Keratinocyte (primary cell): ENCODE measurements around the gene WNT1. TPM values are rescaled to one million over a fixed set of nuclear protein-coding genes. Genes with fewer than 3 reads are reported as not detected.

Experiments
- DNase-seq: peaks from one replicate; pipeline ENCODE4 v3.0.0-alpha.2; 2011; ENCODE audit warnings: low read depth, missing footprints, low spot score
- FAIRE-seq: peaks from 2 replicates; lab custom pipeline; 2011; peaks lifted over from hg19 to GRCh38; lab: Jason Lieb, UNC
- H2AFZ ChIP-seq: 2 replicates; pipeline ENCODE4 v1.6.0; 2012; ENCODE audit warnings: low read length, control low read depth, inconsistent platforms; ENCODE audit not compliant: control insufficient read depth
- H3K27ac ChIP-seq: 2 replicates; pipeline ENCODE4 v1.5.1; 2011; ENCODE audit warnings: low read length; ENCODE audit not compliant: control insufficient read depth, insufficient read depth
- H3K27me3 ChIP-seq: 3 replicates; pipeline ENCODE4 v1.6.0; 2011; ENCODE audit warnings: low read length; ENCODE audit not compliant: control insufficient read depth, insufficient read depth; ENCODE audit errors: extremely low read depth
- H3K36me3 ChIP-seq, 2 experiments: 2 replicates in 1 of 2; 3 replicates in 1 of 2; pipeline ENCODE4 v1.5.1; 2011; ENCODE audit warnings: low read length in 2 of 2, mild to moderate bottlenecking in 1 of 2; ENCODE audit not compliant: control insufficient read depth in 2 of 2, insufficient read depth in 2 of 2; ENCODE audit errors: extremely low read depth in 1 of 2
- H3K4me1 ChIP-seq: 3 replicates; pipeline ENCODE4 v1.5.1; 2011; ENCODE audit warnings: low read length; ENCODE audit not compliant: control insufficient read depth, insufficient read depth; ENCODE audit errors: extremely low read depth
- H3K4me2 ChIP-seq: 3 replicates; pipeline ENCODE4 v1.6.0; 2011; ENCODE audit warnings: low read depth, low read length; ENCODE audit not compliant: control insufficient read depth, insufficient read depth; ENCODE audit errors: extremely low read depth
- H3K4me3 ChIP-seq, 3 experiments: fragments of 200-600 bp in 1 of 3; sonication (generic) in 1 of 3; 2 replicates in 2 of 3; 3 replicates in 1 of 3; pipeline ENCODE4 v1.5.1; 2011 to 2016; ENCODE audit warnings: low read length in 3 of 3, mild to moderate bottlenecking in 3 of 3, control low read depth in 2 of 3, inconsistent platforms in 1 of 3, low read depth in 1 of 3, mixed read lengths in 1 of 3, mixed run types in 1 of 3, moderate library complexity in 1 of 3; ENCODE audit not compliant: control insufficient read depth in 2 of 3, insufficient read depth in 2 of 3; ENCODE audit errors: extremely low read depth in 1 of 3
- H3K79me2 ChIP-seq: 2 replicates; pipeline ENCODE4 v1.6.0; 2012; ENCODE audit warnings: low read length; ENCODE audit not compliant: control insufficient read depth, insufficient read depth
- H3K9ac ChIP-seq: 3 replicates; pipeline ENCODE4 v1.6.0; 2011; ENCODE audit warnings: low read length; ENCODE audit not compliant: control insufficient read depth, insufficient read depth; ENCODE audit errors: extremely low read depth
- H3K9me1 ChIP-seq: 3 replicates; pipeline ENCODE4 v1.6.0; 2011; ENCODE audit warnings: low read length; ENCODE audit not compliant: control insufficient read depth, insufficient read depth; ENCODE audit errors: extremely low read depth
- H3K9me3 ChIP-seq: 2 replicates; pipeline ENCODE4 v1.5.1; 2012; ENCODE audit warnings: low read depth, low read length; ENCODE audit not compliant: control insufficient read depth
- H4K20me1 ChIP-seq: 3 replicates; pipeline ENCODE4 v1.6.0; 2011; ENCODE audit warnings: low read length; ENCODE audit not compliant: control insufficient read depth, insufficient read depth; ENCODE audit errors: extremely low read depth
- CTCF ChIP-seq, 3 experiments: IDR thresholded peaks in 1 of 3; conservative IDR thresholded peaks in 1 of 3; optimal IDR thresholded peaks in 1 of 3; 2 replicates in 2 of 3; 3 replicates in 1 of 3; pipeline versions ENCODE3 to v1.5.1; 2011; ENCODE audit warnings: low read length in 3 of 3, mild to moderate bottlenecking in 3 of 3, moderate library complexity in 2 of 3, control low read depth in 1 of 3, inconsistent platforms in 1 of 3; ENCODE audit not compliant: insufficient read depth in 2 of 3; ENCODE audit errors: extremely low read depth in 1 of 3
- EZH2 ChIP-seq: IDR thresholded peaks from one replicate; pipeline ENCODE4 v1.6.1; 2012; ENCODE audit warnings: inconsistent platforms, mild to moderate bottlenecking, low read length, moderate library complexity
- dilution Hi-C: fragments of 300-500 bp; cut with MboI; formaldehyde crosslinking; loops from one replicate; pipeline ENCODE4 v1.7.0; 2020; ENCODE audit warnings: low sequenced_read_pairs; ENCODE audit not compliant: extremely low pct_ligation_motif_present
- polyA plus RNA-seq, 5 experiments: library from polyadenylated mRNA; depleted of rRNA in 3 of 5; stranded (reverse) in 3 of 5; stranded (forward) in 1 of 5; unstranded in 1 of 5; fragments of >200 nt; gene quantifications; 1 replicate in 1 of 5; 2 replicates in 3 of 5; 3 replicates in 1 of 5; pipeline versions ENCODE4 v1.2.1 to v1.2.3, GENCODE V29; 2011 to 2012; ENCODE audit warnings: missing spikeins in 2 of 5, low read depth in 1 of 5, low replicate concordance in 1 of 5

Gene WNT1
- polyA plus RNA-seq, 1 donor (not counting 4 experiments of a cell fraction or from before 2014, with no cell fraction given), result not detected

GRCh38 chr12:48998497-48999353 is 20.6 kb downstream of the WNT1 start:
- no peaks in the 10 kb centered on the region for H3K9me1 ChIP-seq
- no peak overlapping the region for H3K27ac ChIP-seq
- H3K4me1 ChIP-seq, result peaks cover 14% of the 10 kb centered on the region
- no peaks in the 10 kb centered on the region for H3K79me2 ChIP-seq
- TF ChIP-seq CTCF (optimal IDR thresholded peaks at IDR 0.05 in 1 of 3, IDR thresholded peaks at IDR 0.05 in 1 of 3, conservative IDR thresholded peaks at IDR 0.05 in 1 of 3; ENCODE audit: extremely low read depth in 1 of 3, insufficient read depth in 2 of 3, low read length in 3 of 3) (no peak), EZH2 (no peak)
- peaks cover 17 to 27% of the 10 kb centered on the region in 2 experiments for H3K36me3 ChIP-seq
- peaks cover 24% of the 10 kb centered on the region for H3K27me3 ChIP-seq
- H3K9me3 ChIP-seq, result no peaks in the 10 kb centered on the region
- DNase-seq, result no peak
- H4K20me1 ChIP-seq, result no peaks in the 10 kb centered on the region
- peak overlapping the region; percentile 19 to 34 (median 27) for H3K4me3 ChIP-seq
- H2AFZ ChIP-seq, result peak overlapping the region; percentile 31
- no peak overlapping the region for H3K9ac ChIP-seq
- FAIRE-seq, result no peak
- peak overlapping the region; percentile 68 for H3K4me2 ChIP-seq
- dilution Hi-C loops, result no loop called here

- H3K79me2 ChIP-seq, result no peaks in the 10 kb centered on the region
- peak within 1 kb of the TSS; percentile 70 for H3K4me2 ChIP-seq
- H2AFZ ChIP-seq, result peak within 1 kb of the TSS; percentile 31
- DNase-seq (no peak), FAIRE-seq (no peak)
- H3K4me3 ChIP-seq, result peak within 1 kb of the TSS; percentile 19 to 34 (median 27)
- no peak within 1 kb of the TSS for H3K9ac ChIP-seq
- no peaks in the 10 kb centered on the region for H4K20me1 ChIP-seq
- no peaks in the 10 kb centered on the region for H3K9me1 ChIP-seq
- H3K9me3 ChIP-seq, result no peaks in the 10 kb centered on the region
- peaks cover 24% of the 10 kb centered on the region for H3K27me3 ChIP-seq
- no peak within 1 kb of the TSS for H3K27ac ChIP-seq
- peaks cover 14% of the 10 kb centered on the region for H3K4me1 ChIP-seq
- peaks cover 17 to 31% of the 10 kb centered on the region in 2 experiments for H3K36me3 ChIP-seq
- TF ChIP-seq EZH2 (no peak), CTCF (optimal IDR thresholded peaks at IDR 0.05 in 1 of 3, IDR thresholded peaks at IDR 0.05 in 1 of 3, conservative IDR thresholded peaks at IDR 0.05 in 1 of 3; ENCODE audit: extremely low read depth in 1 of 3, insufficient read depth in 2 of 3, low read length in 3 of 3) (peak in 1 of 3 experiments; percentile 17)
- dilution Hi-C loops, result no loop called here
Observed at GRCh38 chr12:48999371-49000131, 21.4 kb downstream of the WNT1 start, which contains the start of gene DDN. Gene DDN (minus strand): TSS chr12:48999375. CDS start chr12:48999287, 88 bp downstream.
